Activated CD8-positive, alpha-beta memory T cell treated with anti-CD3 and anti-CD28 coated beads, Interleukin-2, amount 50 U/mL, for 1 hour (primary cell): Measurements from ENCODE around the gene ADARB1.

Experiments used
- DNase-seq: peaks from one replicate; pipeline ENCODE4 v3.0.0-alpha.2; 2020; ENCODE audit errors: extremely low read depth

The ADARB1 gene

GRCh38 chr21:45149021-45149420 is 74.6 kb downstream of the ADARB1 start:
- no peak for DNase-seq

GRCh38 chr21:45150638-45151131 is 76.3 kb downstream of the ADARB1 start:
- DNase-seq = no peak

- no peak for DNase-seq
Measured at GRCh38 chr21:45151445-45152160, 77.2 kb downstream of the ADARB1 start.

- peak; percentile 40 for DNase-seq
Measured at GRCh38 chr21:45152265-45152746, 77.9 kb downstream of the ADARB1 start.

GRCh38 chr21:45153358-45154318 is 79.3 kb downstream of the ADARB1 start:
- no peak for DNase-seq

- DNase-seq = no peak
Measured at GRCh38 chr21:45154511-45155508, 80.4 kb downstream of the ADARB1 start.

- DNase-seq = no peak
Measured at GRCh38 chr21:45155910-45156309, 81.5 kb downstream of the ADARB1 start.

- DNase-seq = no peak
Measured at GRCh38 chr21:45156459-45156858, 82.1 kb downstream of the ADARB1 start.

- no peak for DNase-seq
Measured at GRCh38 chr21:45157932-45158331, 83.6 kb downstream of the ADARB1 start.

- no peak for DNase-seq
Measured at GRCh38 chr21:45158491-45159423, 84.4 kb downstream of the ADARB1 start.

GRCh38 chr21:45160198-45160597 is 85.8 kb downstream of the ADARB1 start:
- DNase-seq = no peak

- no peak for DNase-seq
Measured at GRCh38 chr21:45161038-45161945, 86.9 kb downstream of the ADARB1 start.

- DNase-seq = no peak
Measured at GRCh38 chr21:45162115-45162514, 87.7 kb downstream of the ADARB1 start.

- DNase-seq = no peak
Measured at GRCh38 chr21:45162809-45163208, 88.4 kb downstream of the ADARB1 start.

GRCh38 chr21:45163413-45164123 is 89.2 kb downstream of the ADARB1 start:
- no peak for DNase-seq

- DNase-seq = no peak
Measured at GRCh38 chr21:45164124-45164511, 89.7 kb downstream of the ADARB1 start.

GRCh38 chr21:45164838-45165237 is 90.5 kb downstream of the ADARB1 start:
- no peak for DNase-seq

- no peak for DNase-seq
Measured at GRCh38 chr21:45166931-45167330, 92.6 kb downstream of the ADARB1 start.
